ENCODE results near the gene DDR1. TPM values are rescaled to one million over a fixed set of nuclear protein-coding genes. Genes with fewer than 3 reads are reported as not detected.

Gene DDR1
- total RNA-seq, 1 experiment from 2014 or later = 141 TPM

DNA sequence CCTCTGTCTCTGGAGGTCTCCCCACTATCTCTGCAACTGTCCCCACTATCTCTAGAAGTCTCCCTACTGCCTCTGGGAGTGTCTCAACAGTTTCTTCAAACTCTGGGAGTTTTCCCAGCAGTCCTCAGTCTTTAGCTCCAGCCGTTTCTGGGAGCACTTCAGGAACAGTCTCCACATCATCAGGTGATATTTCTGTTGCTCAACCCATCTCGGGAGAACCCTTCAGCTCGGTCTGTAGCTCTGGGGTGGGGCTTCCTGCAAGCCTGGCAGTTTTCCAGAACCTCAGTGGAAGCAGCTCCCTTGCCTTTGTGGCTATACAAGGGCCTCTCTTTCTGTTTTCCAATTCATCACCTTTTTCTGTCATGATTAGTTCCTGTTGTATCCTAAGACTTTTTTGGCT, 50.7 kb downstream of the DDR1 start:
- DNase-seq (ENCODE audit: low spot score) = no peak
- in situ Hi-C loops (cut with HindIII; ENCODE audit: low sequenced_read_pairs) = no loop called here

DNA sequence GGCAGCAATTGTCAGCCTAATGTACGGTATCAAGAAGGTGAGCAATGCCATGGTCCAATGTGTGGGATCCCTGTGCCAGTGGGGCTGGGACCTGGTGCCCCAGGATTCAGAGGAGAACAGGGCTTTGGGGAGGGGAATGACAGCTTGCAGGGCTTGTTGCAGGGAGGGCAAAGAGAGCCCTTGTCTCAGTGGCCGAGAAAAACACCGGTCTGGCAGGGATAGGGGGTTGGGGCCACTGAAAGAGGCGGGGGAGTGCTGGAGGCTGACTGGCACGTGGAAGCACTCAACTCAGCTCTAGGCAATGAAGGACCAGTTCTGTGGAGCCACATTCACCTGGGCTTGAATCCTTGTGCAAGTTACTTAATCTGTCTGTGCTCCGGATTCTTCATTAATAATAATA, 52.9 kb downstream of the DDR1 start:
- no peak for DNase-seq (ENCODE audit: low spot score)
- in situ Hi-C loops (cut with HindIII; ENCODE audit: low sequenced_read_pairs) = no loop called here

DNA sequence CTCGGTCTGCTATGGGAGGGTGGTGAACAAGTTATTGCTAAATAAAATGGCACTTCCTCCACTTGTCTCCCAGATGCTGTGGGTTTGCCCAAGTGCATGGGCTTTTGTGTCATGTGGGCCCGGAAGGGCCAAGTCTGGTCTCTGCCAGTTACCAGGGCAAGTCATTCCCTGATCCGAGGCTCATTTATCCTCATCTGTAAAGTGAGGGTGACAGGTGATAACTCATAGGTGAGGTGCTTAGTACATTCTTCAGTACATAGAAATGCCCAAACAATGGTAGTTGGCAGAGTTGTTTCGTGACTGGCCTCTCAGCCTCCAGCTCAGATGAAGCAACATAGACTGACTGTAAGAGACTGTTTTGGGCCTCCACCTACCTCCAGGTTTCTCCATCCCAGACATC, 54.4 kb downstream of the DDR1 start:
- in situ Hi-C loops (cut with HindIII; ENCODE audit: low sequenced_read_pairs) = no loop called here
- no peak for DNase-seq (ENCODE audit: low spot score)

DNA sequence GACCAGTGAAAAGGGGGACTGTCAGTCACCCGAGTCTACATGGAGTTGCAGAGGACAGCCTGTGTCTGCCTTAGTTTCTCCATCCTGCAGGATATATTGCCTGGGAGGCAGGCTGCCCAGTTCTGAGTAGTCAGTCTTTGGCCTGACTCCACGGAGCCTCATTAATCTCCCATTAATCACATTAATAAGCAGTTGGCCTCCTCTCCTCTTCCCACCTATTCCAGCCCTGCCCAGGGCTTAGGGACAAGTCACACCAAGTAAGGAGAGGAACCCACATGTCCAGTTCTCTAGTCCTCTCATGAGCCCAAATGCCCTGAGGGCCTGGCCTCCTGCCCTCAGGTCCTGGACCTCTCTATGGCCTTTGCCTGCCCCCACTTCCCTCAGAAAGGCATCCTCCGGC, 55.2 kb downstream of the DDR1 start:
- in situ Hi-C loops (cut with HindIII; ENCODE audit: low sequenced_read_pairs) = no loop called here
- DNase-seq (ENCODE audit: low spot score) = no peak

DNA sequence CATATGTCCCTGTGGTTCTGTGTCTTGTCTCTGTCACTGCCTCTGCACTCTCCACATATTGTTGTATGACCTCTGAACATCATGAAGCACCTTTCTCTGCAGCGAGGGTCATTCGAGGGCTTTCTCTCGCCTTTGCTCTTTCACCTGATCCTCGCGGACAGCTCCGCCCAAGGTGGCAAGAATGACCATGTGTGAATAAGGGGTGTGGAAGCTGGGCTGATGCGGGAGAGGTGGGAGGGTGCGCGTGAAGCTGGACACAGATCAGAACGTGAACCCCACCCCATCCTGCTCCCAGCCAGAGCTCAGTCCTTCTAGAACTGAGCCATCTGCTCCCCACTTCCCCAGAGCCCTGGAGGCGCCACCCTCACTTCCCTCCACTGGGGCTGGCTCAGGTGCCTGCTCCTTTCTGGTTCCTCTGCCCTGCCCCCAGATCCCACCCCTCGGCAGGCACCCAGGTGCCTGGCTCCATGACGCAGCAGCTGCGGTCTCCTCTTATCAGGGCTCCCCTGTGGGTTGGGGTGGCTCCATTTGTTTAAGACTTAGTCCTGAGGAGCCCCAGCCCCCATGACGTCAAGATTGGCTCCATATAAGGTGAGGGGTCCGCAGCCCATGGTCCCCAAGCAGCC, 56.2 kb downstream of the DDR1 start, which contains the start of gene MUCL3:
Gene MUCL3 (plus strand): TSS at position 613 of the 626 bp plus-strand sequence. CDS start 27 bp downstream, outside the sequence.
- no peak for DNase-seq (ENCODE audit: low spot score)
- in situ Hi-C loops (cut with HindIII; ENCODE audit: low sequenced_read_pairs) = no loop called here

DNA sequence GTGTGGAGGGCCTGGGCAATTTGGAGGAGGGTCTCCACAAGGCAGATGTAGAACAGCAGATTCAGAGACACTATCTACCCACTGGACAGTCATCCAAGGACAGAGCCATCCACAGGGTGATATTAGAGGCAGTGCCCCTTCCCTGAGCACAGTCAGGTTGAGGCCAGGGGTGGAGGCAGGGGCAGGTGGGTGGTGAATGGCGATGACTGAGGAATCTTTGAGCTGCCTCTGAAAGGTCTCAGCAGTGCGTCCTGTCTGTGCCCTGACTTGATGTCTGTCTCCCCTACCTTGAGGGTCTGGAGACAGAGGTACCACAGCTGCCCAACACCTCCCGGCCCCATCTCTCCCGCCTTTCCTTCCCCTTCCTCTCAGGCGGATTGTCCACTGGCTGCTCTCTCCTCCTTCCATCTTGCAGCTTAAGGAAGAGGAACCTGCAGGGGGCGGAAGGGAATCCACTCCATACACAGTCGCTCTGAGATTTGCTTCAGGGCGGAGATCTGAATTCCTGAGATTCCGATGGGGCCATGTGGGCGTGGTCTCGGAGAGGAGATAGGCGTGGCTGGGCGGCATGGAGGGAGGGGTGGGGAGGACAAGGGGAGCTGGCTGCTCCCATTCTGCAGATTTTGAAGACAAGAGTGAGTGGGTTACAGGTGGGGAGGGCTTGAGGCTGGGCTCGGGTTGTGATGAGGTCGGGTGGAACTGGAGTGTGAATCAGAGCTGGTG, 58.2 kb downstream of the DDR1 start:
- in situ Hi-C loops (cut with HindIII; ENCODE audit: low sequenced_read_pairs) = no loop called here
- peak; percentile 3 for DNase-seq (ENCODE audit: low spot score)

DNA sequence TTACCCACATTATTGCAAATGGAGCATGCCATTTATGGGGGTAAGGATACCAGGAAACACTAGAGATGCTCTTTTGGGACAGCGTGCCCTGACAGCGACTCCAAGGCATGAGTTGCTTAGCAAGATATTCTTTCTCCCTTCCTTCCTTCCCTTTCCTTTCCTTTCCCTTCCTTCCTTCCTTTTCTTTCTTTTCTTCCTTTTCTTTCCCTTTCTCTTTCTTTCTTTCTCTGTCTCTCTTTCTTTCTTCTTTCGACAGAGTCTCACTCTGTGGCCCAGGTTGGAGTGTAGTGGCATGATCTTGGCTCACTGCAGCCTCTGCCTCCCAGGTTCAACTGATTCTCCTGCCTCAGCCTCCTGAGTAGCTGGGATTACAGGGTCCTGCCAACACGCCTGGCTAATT, 59.7 kb downstream of the DDR1 start:
- DNase-seq (ENCODE audit: low spot score) = no peak
- in situ Hi-C loops (cut with HindIII; ENCODE audit: low sequenced_read_pairs) = no loop called here

DNA sequence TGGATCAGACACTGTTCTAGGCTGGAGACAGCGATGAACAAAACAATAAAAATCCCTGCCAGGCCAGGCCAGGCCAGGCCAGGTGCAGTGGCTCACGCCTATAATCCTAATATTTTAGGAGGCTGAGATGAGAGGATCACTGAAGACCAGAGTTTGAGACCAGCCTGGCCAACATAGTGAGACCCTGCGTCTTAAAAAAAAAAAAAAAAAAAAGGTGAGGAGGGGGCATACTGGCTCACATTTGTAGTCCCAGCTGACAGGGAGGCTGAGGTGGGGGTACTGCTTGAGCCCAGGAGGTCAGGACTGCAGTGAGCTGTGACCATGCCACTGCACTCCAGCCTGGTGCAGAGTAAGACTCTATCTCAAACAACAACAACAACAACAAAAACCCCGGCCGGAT, 61.0 kb downstream of the DDR1 start:
- in situ Hi-C loops (cut with HindIII; ENCODE audit: low sequenced_read_pairs) = no loop called here
- DNase-seq (ENCODE audit: low spot score) = no peak

DNA sequence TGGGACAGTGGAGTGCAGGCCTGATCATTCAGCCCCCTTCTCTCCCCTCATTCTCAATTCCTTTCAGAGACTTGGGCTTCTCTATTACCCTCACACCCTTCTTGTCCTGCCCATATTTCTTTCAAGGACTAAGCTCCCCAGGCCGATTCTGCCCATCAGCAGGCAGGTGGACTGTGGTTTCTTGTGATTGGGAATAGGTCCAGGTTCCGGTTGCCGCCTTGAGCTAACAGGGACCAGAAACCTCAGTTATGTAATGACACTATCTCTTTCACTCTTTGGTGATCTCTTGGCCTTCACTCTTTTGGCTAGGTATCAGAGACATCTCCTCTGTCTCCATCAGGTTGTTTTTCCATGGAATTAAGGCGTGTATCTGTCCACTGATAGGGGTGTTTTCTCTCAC, 62.9 kb downstream of the DDR1 start:
- DNase-seq (ENCODE audit: low spot score) = no peak
- in situ Hi-C loops (cut with HindIII; ENCODE audit: low sequenced_read_pairs) = no loop called here

DNA sequence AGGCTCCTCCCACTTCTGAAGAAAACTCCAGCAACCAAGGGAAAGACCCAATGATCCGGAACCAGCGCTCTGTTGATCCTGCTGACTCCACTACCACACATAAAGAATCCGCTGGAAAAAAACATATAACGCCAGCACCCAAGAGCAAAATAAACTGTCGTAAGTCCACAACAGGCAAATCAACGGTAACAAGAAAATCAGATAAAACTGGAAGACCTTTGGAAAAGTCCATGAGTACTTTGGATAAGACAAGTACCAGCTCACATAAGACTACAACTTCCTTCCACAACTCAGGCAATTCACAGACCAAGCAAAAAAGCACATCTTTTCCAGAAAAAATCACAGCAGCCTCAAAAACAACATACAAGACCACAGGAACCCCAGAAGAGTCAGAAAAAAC, 64.5 kb downstream of the DDR1 start:
- in situ Hi-C loops (cut with HindIII; ENCODE audit: low sequenced_read_pairs) = no loop called here

More for the DNA sequence above, 64.5 kb downstream of the DDR1 start:
- no peak for DNase-seq (ENCODE audit: low spot score)

Other genes with a start within 250 kb of the DDR1 start
- 5.3 and 11.7 TPM in 2 replicates for gene C6orf136, start 237.4 kb upstream of the DDR1 start, total RNA-seq (2014; rRNA removed; shearing (Covaris generic))
- 59.8 and 73.2 TPM in 2 replicates for gene DHX16, start 211.5 kb upstream of the DDR1 start, total RNA-seq (2014; rRNA removed; shearing (Covaris generic))
- gene PPP1R18, start 197.9 kb upstream of the DDR1 start, total RNA-seq (2014; rRNA removed; shearing (Covaris generic)) = 53.7 and 54.3 TPM in 2 replicates
- gene NRM, start 193.5 kb upstream of the DDR1 start, total RNA-seq (2014; rRNA removed; shearing (Covaris generic)) = 2.6 and 8.8 TPM in 2 replicates
- gene MDC1, start 167.2 kb upstream of the DDR1 start, total RNA-seq (2014; rRNA removed; shearing (Covaris generic)) = 2.5 and 14.3 TPM in 2 replicates
- gene TUBB, start 164.2 kb upstream of the DDR1 start, total RNA-seq (2014; rRNA removed; shearing (Covaris generic)) = 456 and 575 TPM in 2 replicates
- 170 and 172 TPM in 2 replicates for gene FLOT1, start 141.8 kb upstream of the DDR1 start, total RNA-seq (2014; rRNA removed; shearing (Covaris generic))
- 257 and 297 TPM in 2 replicates for gene IER3, start 140.0 kb upstream of the DDR1 start, total RNA-seq (2014; rRNA removed; shearing (Covaris generic))
- 46.2 and 51.9 TPM in 2 replicates for gene GTF2H4, start 23.7 kb downstream of the DDR1 start, total RNA-seq (2014; rRNA removed; shearing (Covaris generic))
- 74.5 and 105 TPM in 2 replicates for gene VARS2, start 29.7 kb downstream of the DDR1 start, total RNA-seq (2014; rRNA removed; shearing (Covaris generic))
- gene SFTA2, start 47.7 kb downstream of the DDR1 start, total RNA-seq (2014; rRNA removed; shearing (Covaris generic)) = not detected in 2 replicates
- gene MUCL3, start 56.5 kb downstream of the DDR1 start, total RNA-seq (2014; rRNA removed; shearing (Covaris generic)) = not detected in 2 replicates
- not detected in 2 replicates for gene MUC21, start 99.2 kb downstream of the DDR1 start, total RNA-seq (2014; rRNA removed; shearing (Covaris generic))
- gene MUC22, start 126.0 kb downstream of the DDR1 start, total RNA-seq (2014; rRNA removed; shearing (Covaris generic)) = not detected in 2 replicates
- not detected in 2 replicates for gene C6orf15, start 228.1 kb downstream of the DDR1 start, total RNA-seq (2014; rRNA removed; shearing (Covaris generic))
- not detected in 2 replicates for gene PSORS1C1, start 230.3 kb downstream of the DDR1 start, total RNA-seq (2014; rRNA removed; shearing (Covaris generic))
- not detected in 2 replicates for gene CDSN, start 235.9 kb downstream of the DDR1 start, total RNA-seq (2014; rRNA removed; shearing (Covaris generic))

All from G401 (cell line).